CD4-positive, alpha-beta T cell treated with Interleukin-4 for 1 hour (primary cell): ENCODE results near the gene NOX5.

Experiments
- DNase-seq, 2 donors: peaks; one replicate each; pipeline ENCODE4 v3.0.0-alpha.2; 2020 to 2022

NOX5 gene

DNA sequence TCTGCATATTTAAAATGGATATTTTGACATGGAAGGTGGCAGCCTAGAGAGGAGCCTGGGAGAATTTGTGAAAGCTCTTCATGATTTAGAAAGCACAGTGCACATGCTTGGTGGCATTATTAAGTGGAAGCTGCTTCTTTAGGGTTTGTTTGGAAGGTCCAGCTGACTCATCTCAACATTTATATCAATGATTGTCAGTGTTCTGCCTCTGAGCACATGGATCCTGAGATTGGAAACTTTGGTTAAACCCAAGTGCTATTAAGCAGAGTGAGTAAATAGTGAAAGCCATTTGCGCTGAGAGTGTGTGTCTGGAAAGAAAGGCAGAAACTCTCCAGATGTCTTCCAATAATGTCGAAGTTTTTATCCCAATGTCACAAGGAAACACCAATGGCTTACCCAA is 7.4 kb downstream of the NOX5 start:
- DNase-seq, result no peak

DNA sequence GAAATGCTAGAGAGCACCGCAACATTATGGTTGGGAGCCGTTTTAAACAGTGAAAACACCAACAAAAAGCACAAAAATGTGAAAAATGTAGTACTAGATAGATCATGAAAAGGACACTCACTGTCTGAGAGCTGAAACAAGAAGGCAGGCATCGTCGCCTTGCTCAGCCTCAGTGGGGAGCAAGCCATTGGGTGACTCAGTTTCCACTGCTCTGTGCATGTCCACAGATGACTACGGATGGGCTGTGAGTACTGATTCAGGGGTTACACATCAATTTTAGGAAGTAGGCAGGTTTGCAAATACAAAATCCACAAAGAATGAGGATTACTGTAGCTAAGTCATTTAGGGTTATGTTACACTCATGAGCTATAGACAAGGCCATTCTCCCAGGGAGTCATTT is 10.8 kb downstream of the NOX5 start:
- DNase-seq, result no peak

GRCh38 chr15:69026355-69026754 is 11.9 kb downstream of the NOX5 start:
- no peak for DNase-seq

GRCh38 chr15:69027976-69028518 is 13.6 kb downstream of the NOX5 start:
- no peak for DNase-seq

DNA sequence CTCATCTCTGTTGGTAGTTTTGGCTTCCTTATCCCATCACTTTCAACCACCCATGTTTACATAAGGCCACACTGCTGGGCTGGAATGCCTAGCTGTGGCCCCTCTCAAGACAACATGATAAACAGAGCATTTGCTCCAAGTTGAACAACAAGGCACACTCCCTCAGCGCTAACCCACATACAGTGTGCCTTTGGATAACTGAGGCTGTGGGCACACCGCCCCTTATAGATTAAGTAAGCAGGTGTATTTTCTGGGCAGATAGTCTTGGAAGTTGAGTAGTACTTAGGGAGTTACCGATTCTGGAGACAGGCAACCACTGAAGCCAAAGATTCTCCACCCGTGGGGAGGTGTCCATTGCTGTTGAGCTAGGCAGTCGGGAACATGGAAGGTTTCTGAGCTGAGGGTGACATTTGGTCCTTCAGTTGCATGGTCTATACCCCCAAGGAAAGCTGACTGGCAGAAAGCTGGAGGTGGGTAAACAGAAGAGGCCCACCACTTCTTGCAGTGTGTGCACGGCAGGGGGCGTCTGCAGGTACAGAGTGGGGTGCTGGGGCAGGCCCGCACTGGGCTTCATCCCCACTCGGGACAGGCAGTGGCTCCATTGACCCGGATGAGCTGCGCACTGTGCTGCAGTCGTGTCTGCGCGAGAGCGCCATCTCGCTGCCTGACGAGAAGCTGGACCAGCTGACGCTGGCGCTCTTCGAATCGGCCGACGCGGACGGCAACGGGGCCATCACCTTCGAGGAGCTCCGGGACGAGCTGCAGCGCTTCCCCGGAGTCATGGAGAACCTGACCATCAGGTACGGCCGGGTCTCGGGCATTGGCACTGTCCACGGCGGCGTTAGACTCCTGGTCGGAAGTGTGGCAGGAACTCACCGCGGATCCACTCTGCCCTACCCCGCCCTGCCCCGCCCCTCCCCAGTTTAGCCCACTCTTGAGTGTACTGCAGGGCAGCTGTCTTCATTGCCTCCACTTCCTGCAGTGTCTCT is 16.8 kb downstream of the NOX5 start:
- peak; percentile 5 to 13 for DNase-seq

- no peak for DNase-seq
These were observed 17.5 kb downstream of the NOX5 start for GRCh38 chr15:69032031-69032430.

DNA sequence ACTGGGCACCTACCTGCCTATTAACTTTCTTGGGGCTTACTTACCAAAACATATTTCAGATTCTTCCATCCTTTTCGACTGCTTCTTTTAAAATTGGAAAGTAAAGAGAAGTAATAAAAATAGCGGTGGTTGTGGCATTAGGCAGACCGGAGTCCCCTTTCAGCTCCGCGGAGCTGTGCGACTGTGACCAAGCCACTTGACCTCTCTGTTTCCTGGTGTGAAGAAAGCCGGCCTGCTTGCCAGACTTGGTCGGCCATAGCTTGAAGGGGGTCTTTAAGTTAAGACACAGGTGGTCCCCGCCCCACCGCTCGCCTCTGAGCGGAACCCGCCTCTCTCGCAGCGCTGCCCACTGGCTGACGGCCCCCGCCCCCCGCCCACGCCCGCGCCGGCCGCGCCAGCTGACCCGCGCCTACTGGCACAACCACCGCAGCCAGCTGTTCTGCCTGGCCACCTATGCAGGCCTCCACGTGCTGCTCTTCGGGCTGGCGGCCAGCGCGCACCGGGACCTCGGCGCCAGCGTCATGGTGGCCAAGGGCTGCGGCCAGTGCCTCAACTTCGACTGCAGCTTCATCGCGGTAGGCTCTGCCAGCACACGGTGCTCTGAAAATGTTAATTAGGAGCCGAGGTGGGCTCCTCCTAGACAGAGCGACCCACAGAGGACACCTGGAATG is 18.3 kb downstream of the NOX5 start:
- no peak for DNase-seq

DNA sequence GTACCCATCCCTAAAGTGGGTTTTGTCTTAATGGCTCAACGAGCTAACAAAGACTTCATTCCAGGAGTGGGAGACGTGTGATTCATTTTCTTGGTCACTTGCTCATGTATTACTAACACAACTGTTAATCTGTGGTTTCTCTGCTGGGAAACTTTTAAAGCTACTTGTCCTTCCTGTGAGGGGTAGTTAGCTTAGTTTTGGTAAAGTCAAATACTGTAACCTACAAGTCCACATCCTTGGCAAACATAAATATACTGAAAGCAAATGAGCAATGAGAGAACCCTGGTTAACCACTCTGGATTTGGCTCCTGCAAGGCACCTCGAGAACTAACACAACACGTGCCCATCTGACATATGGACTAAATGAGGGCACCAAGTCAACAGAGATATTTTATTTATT is 19.9 kb downstream of the NOX5 start:
- no peak for DNase-seq

- no peak for DNase-seq
These were observed 20.9 kb downstream of the NOX5 start for GRCh38 chr15:69035205-69035917.

GRCh38 chr15:69035918-69036258 is 21.4 kb downstream of the NOX5 start:
- DNase-seq, result no peak

- DNase-seq, result no peak
These were observed 22.3 kb downstream of the NOX5 start for GRCh38 chr15:69036826-69037225.

GRCh38 chr15:69037482-69037881 is 23.0 kb downstream of the NOX5 start:
- no peak for DNase-seq

DNA sequence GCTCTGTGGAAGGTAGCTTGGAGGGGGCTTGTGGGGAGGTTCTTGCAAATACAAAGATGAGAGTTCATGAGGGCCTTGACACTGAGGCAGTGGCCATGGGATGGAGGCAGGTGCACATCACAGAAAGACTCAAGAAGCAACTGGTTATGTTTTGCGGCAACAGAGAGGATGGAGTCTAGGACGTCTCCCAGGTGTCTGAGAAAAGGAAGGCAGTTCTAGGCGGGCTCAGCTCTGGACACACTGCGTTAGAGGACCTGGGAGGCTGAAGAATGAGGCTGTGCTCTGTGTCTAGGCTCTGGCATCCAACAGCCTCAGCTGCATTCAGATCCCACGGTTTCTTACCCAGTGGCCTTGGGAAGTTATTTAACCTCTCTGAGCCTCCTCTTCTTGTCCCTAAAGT is 23.5 kb downstream of the NOX5 start:
- no peak for DNase-seq

- DNase-seq, result no peak
These were observed 24.0 kb downstream of the NOX5 start for GRCh38 chr15:69038508-69038907.

DNA sequence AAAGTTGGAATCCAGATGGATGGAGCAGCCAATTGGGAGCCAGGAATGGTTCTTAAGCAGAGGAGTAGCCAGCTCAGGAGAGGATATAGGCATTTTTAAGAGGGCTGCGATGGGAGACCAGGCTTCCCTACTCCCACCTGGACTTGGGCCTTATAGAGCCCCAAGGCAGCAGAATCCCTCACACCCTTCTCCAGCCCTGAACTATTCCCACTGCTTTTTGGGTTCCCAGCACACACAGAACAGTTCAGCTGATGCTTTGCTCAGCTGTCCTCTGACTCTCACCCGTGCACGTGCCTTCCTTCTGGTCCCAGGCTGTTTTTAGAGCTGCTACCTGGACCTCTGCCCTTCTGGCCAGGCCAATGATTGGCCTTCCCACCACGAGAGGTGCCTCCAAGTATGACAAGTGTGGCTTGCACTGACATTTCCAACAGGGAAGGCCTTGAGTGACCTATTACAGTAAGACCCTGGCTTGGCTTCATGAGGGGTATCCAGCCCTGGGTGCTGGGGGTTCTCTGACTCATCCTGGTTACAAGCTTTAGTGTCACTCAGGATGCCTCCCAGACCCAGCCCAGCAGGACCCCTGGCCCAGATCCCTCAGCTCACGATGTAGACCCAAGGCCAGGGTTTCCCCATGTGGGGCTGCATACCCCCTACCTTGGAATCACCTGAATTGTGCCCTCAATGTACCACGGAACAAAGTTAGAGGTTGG is 25.2 kb downstream of the NOX5 start:
- no peak for DNase-seq

DNA sequence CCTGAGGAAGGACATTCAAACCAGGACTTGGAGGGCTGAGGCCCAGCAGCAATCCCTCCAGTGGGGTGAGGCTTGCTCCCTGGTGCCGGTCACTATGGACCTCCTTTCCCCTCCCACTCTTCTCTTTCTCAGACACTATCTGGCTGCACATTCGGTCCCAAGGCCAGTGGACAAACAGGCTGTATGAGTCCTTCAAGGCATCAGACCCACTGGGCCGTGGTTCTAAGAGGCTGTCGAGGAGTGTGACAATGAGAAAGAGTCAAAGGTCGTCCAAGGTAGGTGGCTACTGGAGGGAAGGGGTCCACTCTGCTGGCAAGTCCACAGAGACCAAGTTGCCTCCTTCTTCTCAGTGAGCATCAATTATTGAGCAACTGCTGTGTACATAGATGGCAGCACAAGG is 28.0 kb downstream of the NOX5 start:
- DNase-seq, result no peak

GRCh38 chr15:69045802-69046201 is 31.3 kb downstream of the NOX5 start:
- DNase-seq, result no peak

DNA sequence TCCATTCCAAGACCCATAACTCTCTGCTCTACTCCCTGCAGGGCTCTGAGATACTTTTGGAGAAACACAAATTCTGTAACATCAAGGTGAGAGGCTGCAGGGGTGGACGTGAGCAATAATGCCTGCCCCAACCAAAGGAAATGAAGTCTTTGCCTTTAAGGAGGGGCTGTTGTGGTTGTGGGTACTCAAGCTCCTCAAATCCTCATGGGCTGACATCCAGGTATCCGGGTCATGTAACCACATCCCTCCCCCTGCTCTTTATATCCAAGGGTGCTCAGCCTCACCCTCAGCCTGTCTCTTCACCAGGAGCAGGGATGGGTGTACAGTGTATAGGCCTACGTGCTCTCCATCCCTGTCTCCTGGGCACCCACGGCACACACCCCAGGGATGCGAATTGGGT is 32.3 kb downstream of the NOX5 start:
- DNase-seq, result no peak

DNA sequence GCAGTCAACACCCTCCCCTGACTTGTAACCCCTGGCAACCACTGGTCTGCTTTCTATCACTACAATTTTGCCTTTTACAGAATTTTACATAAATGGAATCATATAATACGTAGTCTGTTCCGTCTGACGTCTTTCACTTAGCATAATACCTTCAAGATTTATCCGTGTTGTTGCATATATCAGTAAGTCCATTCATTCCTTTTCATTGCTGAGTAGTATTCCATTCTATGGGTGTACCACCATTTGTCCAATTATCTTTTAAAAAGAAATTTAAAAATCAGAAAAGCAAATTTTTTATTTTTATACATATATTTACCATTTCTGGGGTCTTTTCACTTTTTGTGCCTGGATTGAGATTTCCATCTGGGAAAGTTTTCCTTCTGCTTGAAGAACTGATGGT is 35.5 kb downstream of the NOX5 start:
- DNase-seq, result no peak

DNA sequence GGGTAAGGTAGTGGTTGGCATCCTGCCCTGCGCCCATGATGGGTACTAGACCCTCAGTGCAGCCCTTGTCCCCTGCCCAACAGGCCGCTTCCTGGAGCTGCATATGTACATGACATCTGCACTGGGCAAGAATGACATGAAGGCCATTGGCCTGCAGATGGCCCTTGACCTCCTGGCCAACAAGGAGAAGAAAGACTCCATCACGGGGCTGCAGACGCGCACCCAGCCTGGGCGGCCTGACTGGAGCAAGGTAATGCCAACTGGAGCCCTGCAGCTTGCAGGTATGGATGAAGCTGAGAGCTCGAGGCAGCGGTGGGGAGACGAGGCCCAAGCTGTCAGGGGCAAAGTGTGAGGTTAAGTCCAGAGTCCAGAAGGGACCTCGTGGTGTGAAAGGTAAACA is 40.8 kb downstream of the NOX5 start:
- DNase-seq, result no peak

- DNase-seq, result no peak
These were observed 41.9 kb downstream of the NOX5 start for GRCh38 chr15:69056365-69056764.

- DNase-seq, result peak; percentile 71 to 75
These were observed 44.5 kb downstream of the NOX5 start for GRCh38 chr15:69058830-69059556.
